SK-N-SH (cell line): Measurements from ENCODE around the gene C5orf58. TPM values are rescaled to one million over a fixed set of nuclear protein-coding genes. Genes with fewer than 3 reads are reported as not detected.

Experiments
- CTCF ChIA-PET: fragments of 300-600, 350-600 bp; formaldehyde crosslinking; extraction: SDS; loops from one replicate; lab custom pipeline; 2021; lab: Yijun Ruan, JAX
- POLR2A ChIA-PET: fragments of 350-600 bp; sonication (Branson Sonifier 250); formaldehyde crosslinking; extraction: SDS; loops from one replicate; lab custom pipeline; 2020; ENCODE audit warnings: antibody characterized with exemption, inconsistent platforms; lab: Yijun Ruan, JAX
- DNase-seq: peaks from one replicate; pipeline ENCODE4 v3.0.0; 2012
- H2AFZ ChIP-seq: fragments of 200-600 bp; sonication (generic); 2 replicates; pipeline ENCODE4 v1.8.1; 2016; ENCODE audit warnings: antibody characterized with exemption, mild to moderate bottlenecking, low read depth
- H3F3A ChIP-seq: fragments of 200-600 bp; sonication (generic); replicated peaks from 2 replicates; pipeline ENCODE3; 2016; ENCODE audit warnings: antibody characterized with exemption, mild to moderate bottlenecking; ENCODE audit not compliant: insufficient read depth
- H3K27ac ChIP-seq, 2 experiments: fragments of 200-500 bp in 1 of 2; fragments of 200-600 bp in 1 of 2; sonication (Bioruptor generic) in 1 of 2; sonication (generic), shearing (Covaris generic) in 1 of 2; 2 replicates each; pipeline versions ENCODE4 v1.5.1 to v1.6.1; 2014 to 2016; ENCODE audit warnings: low read depth in 2 of 2, inconsistent platforms in 1 of 2, low read length in 1 of 2, mild to moderate bottlenecking in 1 of 2, mixed read lengths in 1 of 2
- H3K27me3 ChIP-seq: fragments of 200-600 bp; sonication (generic), shearing (Covaris generic); 2 replicates; pipeline ENCODE4 v1.6.1; 2016; ENCODE audit warnings: mixed run types; ENCODE audit not compliant: insufficient read depth
- H3K36me3 ChIP-seq, 2 experiments: fragments of 200-500 bp in 1 of 2; fragments of 200-600 bp in 1 of 2; sonication (Bioruptor generic) in 1 of 2; sonication (generic) in 1 of 2; replicated peaks in 1 of 2; 2 replicates each; pipeline versions ENCODE3 to v1.5.1; 2014 to 2016; ENCODE audit warnings: low read length in 1 of 2, mild to moderate bottlenecking in 1 of 2; ENCODE audit not compliant: insufficient read depth in 2 of 2, control insufficient read depth in 1 of 2
- H3K4me1 ChIP-seq, 2 experiments: fragments of 200-500 bp in 1 of 2; fragments of 200-600 bp in 1 of 2; sonication (Bioruptor generic) in 1 of 2; sonication (generic), shearing (Covaris generic) in 1 of 2; 2 replicates each; pipeline versions ENCODE4 v1.5.1 to v1.6.1; 2014 to 2016; ENCODE audit warnings: low read depth in 1 of 2, low read length in 1 of 2, mixed run types in 1 of 2; ENCODE audit not compliant: insufficient read depth in 2 of 2, control insufficient read depth in 1 of 2
- H3K4me2 ChIP-seq: fragments of 200-600 bp; sonication (generic), shearing (Covaris generic); 2 replicates; pipeline ENCODE4 v1.6.1; 2017; ENCODE audit warnings: mixed run types
- H3K4me3 ChIP-seq, 2 experiments: fragments of 200-500 bp in 1 of 2; fragments of 200-600 bp in 1 of 2; sonication (Bioruptor generic) in 1 of 2; sonication (generic), shearing (Covaris generic) in 1 of 2; 2 replicates each; pipeline versions ENCODE4 v1.5.1 to v1.8.1; 2014 to 2016; ENCODE audit warnings: low read depth in 2 of 2, inconsistent platforms in 1 of 2, low read length in 1 of 2, mild to moderate bottlenecking in 1 of 2, mixed read lengths in 1 of 2, moderate library complexity in 1 of 2
- H3K79me2 ChIP-seq: fragments of 200-600 bp; sonication (generic); 2 replicates; pipeline ENCODE4 v1.8.1; 2017; ENCODE audit warnings: mild to moderate bottlenecking; ENCODE audit not compliant: insufficient read depth
- H3K9ac ChIP-seq: fragments of 200-600 bp; sonication (generic); 2 replicates; pipeline ENCODE4 v1.6.1; 2017; ENCODE audit warnings: mixed run types
- H3K9me2 ChIP-seq: fragments of 200-600 bp; sonication (generic); 2 replicates; pipeline ENCODE4 v1.6.1; 2017; ENCODE audit warnings: mixed run types
- H3K9me3 ChIP-seq: fragments of 200-600 bp; sonication (generic); 2 replicates; pipeline ENCODE4 v1.6.1; 2017; ENCODE audit warnings: mixed run types, mild to moderate bottlenecking, moderate library complexity
- H4K20me1 ChIP-seq: fragments of 200-600 bp; sonication (generic); 2 replicates; pipeline ENCODE4 v1.6.1; 2017; ENCODE audit warnings: mild to moderate bottlenecking, mixed run types; ENCODE audit not compliant: insufficient read depth
- ELF1 ChIP-seq: IDR thresholded peaks from 2 replicates; pipeline ENCODE4 v1.4.0; 2012
- EZH2phosphoT487 ChIP-seq: fragments of 200-600 bp; sonication (generic); IDR thresholded peaks from 2 replicates; pipeline ENCODE4 v1.6.1; 2017; ENCODE audit warnings: low read depth, mixed run types, mild to moderate bottlenecking, antibody characterized with exemption, moderate library complexity, borderline replicate concordance
- FOSL2 ChIP-seq: IDR thresholded peaks from 2 replicates; pipeline ENCODE4 v1.4.0; 2012; ENCODE audit warnings: low read depth, mild to moderate bottlenecking, moderate library complexity, borderline replicate concordance
- FOXJ3 ChIP-seq: sonication (generic); formaldehyde crosslinking; IDR thresholded peaks from 2 replicates; pipeline ENCODE4 v1.5.1; 2020; ENCODE audit warnings: mild to moderate bottlenecking, missing genetic modification reagents
- GABPA ChIP-seq: IDR thresholded peaks from 2 replicates; pipeline ENCODE4 v1.4.0; 2012; ENCODE audit warnings: low read depth, mild to moderate bottlenecking
- POLR2AphosphoS5 ChIP-seq: IDR thresholded peaks from 2 replicates; pipeline ENCODE4 v1.6.1; 2012; ENCODE audit warnings: low read depth, low read length
- RAD21 ChIP-seq: IDR thresholded peaks from 2 replicates; pipeline ENCODE4 v1.6.1; 2012; ENCODE audit warnings: mild to moderate bottlenecking, low read length
- RCOR1 ChIP-seq: fragments of 150-350 bp; IDR thresholded peaks from 2 replicates; pipeline ENCODE4 v1.6.1; 2017; ENCODE audit warnings: antibody characterized with exemption, low read length
- RXRA ChIP-seq: IDR thresholded peaks from 2 replicates; pipeline ENCODE4 v1.4.0; 2012; ENCODE audit warnings: low read depth, mild to moderate bottlenecking, borderline replicate concordance
- TAF1 ChIP-seq: IDR thresholded peaks from 2 replicates; pipeline ENCODE4 v1.6.1; 2012; ENCODE audit warnings: low read depth, mild to moderate bottlenecking, low read length, moderate library complexity, borderline replicate concordance
- TCF12 ChIP-seq: IDR thresholded peaks from 2 replicates; pipeline ENCODE4 v1.4.0; 2012
- TEAD4 ChIP-seq: IDR thresholded peaks from 2 replicates; pipeline ENCODE4 v1.4.0; 2012; ENCODE audit warnings: mild to moderate bottlenecking, borderline replicate concordance; ENCODE audit not compliant: insufficient read depth
- YY1 ChIP-seq: IDR thresholded peaks from 2 replicates; pipeline ENCODE4 v1.4.0; 2012; ENCODE audit warnings: low read depth, mild to moderate bottlenecking
- WGBS: methylation state at CpG from one replicate; pipeline ENCODE4 v1.1.6; 2017; ENCODE audit warnings: low lambda C conversion rate; 5-methylcytosine and 5-hydroxymethylcytosine counted together
- polyA plus RNA-seq, 3 experiments: library from polyadenylated mRNA; depleted of rRNA; stranded (reverse); fragments of >200 nt; gene quantifications; 2 replicates each; pipeline ENCODE4 v1.2.3, GENCODE V29; 2012
- TF ChIP-seq, protein P1 (sequence below): IDR thresholded peaks from 2 replicates; pipeline ENCODE4; 2012
- TF ChIP-seq, protein P2 (sequence below): IDR thresholded peaks from 2 replicates; pipeline ENCODE4 v1.6.1; 2012; ENCODE audit warnings: mild to moderate bottlenecking, low read depth, low read length, moderate library complexity
- TF ChIP-seq, protein P3 (sequence below): fragments of 150-350 bp; IDR thresholded peaks from 2 replicates; pipeline ENCODE4 v1.6.1; 2016; ENCODE audit warnings: mild to moderate bottlenecking, low read depth, low read length

C5orf58 gene
- polyA plus RNA-seq, 1 of the 3 experiments (the other 2 are of a cell fraction), result not detected

DNA sequence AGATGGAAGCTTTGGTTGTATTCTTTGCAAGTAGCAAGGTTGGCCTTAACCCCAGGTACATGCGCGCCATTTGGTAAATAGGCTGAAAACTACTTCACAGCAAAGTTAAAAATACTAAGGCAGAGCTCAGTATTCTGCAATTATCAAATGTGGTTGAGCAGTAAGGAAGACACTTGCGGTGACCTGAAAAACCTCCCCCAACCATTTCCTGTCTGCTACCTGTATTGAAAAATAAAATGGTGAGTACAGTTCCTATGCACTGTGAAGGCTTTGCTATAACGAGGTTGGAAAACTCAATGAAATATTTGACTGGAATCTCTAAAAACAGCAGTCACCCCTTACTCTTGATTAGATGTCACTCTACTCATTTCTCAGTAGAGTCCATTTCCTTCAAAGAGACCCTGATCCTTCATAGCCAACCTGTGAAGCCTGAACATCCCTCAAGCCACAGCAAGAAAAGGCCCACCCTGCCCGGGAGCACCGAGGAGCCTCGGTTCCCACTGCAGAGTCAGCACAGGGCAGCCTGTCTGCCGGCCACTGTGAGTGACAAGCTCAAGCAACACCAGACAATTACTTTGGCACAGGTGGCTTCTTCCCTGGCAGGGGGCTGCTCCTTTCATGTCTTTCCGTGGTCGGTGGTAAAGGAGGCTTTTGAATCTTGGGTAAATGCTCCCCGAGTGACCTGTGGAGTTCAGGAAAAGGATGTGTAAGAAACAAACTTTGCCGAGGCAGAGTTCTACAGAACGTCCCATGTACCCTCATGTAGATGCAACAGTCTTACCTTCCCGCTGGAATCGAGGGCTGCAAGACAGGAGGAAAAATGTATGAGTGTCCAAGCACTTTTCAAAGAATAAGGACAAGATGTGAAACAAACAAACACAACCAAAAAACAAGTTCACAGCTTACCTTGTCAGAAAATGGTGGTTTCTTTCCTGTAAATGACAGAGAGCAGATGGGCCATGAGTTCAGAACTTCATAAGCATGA lies 29.6 kb downstream of the C5orf58 start:
- Histone ChIP-seq H2AFZ (no peak overlapping the region), H3K79me2 (no peaks in the 10 kb centered on the region), H3F3A (no peaks in the 10 kb centered on the region), H4K20me1 (no peaks in the 10 kb centered on the region), H3K4me2 (no peak overlapping the region), H3K4me3 (no peak overlapping the region), H3K27ac (no peak overlapping the region), H3K9ac (no peak overlapping the region), H3K9me3 (no peaks in the 10 kb centered on the region), H3K4me1 (no peaks in the 10 kb centered on the region), H3K9me2 (no peaks in the 10 kb centered on the region), H3K36me3 (no peaks in the 10 kb centered on the region), H3K27me3 (peaks cover 6% of the 10 kb centered on the region)
- ChIA-PET CTCF (interaction anchor here (0.9 to 2.7 kb wide), 5 partner anchors 36 to 370 kb away, joined by 3 to 10 read pairs (median 4); no protein-coding TSS in a partner anchor), POLR2A (no interaction called here)
- TF ChIP-seq TAF1 (no peak), YY1 (no peak), FOSL2 (no peak), EZH2phosphoT487 (no peak), ELF1 (no peak), GABPA (no peak), FOXJ3 (CRISPR knock-in tag) (no peak), RAD21 (no peak), RCOR1 (no peak), RXRA (no peak), POLR2AphosphoS5 (no peak), TCF12 (no peak), TEAD4 (no peak)
- TF ChIP-seq, protein P1, sequence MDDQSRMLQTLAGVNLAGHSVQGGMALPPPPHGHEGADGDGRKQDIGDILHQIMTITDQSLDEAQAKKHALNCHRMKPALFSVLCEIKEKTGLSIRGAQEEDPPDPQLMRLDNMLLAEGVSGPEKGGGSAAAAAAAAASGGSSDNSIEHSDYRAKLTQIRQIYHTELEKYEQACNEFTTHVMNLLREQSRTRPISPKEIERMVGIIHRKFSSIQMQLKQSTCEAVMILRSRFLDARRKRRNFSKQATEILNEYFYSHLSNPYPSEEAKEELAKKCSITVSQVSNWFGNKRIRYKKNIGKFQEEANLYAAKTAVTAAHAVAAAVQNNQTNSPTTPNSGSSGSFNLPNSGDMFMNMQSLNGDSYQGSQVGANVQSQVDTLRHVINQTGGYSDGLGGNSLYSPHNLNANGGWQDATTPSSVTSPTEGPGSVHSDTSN, result no peak
- TF ChIP-seq, protein P2, sequence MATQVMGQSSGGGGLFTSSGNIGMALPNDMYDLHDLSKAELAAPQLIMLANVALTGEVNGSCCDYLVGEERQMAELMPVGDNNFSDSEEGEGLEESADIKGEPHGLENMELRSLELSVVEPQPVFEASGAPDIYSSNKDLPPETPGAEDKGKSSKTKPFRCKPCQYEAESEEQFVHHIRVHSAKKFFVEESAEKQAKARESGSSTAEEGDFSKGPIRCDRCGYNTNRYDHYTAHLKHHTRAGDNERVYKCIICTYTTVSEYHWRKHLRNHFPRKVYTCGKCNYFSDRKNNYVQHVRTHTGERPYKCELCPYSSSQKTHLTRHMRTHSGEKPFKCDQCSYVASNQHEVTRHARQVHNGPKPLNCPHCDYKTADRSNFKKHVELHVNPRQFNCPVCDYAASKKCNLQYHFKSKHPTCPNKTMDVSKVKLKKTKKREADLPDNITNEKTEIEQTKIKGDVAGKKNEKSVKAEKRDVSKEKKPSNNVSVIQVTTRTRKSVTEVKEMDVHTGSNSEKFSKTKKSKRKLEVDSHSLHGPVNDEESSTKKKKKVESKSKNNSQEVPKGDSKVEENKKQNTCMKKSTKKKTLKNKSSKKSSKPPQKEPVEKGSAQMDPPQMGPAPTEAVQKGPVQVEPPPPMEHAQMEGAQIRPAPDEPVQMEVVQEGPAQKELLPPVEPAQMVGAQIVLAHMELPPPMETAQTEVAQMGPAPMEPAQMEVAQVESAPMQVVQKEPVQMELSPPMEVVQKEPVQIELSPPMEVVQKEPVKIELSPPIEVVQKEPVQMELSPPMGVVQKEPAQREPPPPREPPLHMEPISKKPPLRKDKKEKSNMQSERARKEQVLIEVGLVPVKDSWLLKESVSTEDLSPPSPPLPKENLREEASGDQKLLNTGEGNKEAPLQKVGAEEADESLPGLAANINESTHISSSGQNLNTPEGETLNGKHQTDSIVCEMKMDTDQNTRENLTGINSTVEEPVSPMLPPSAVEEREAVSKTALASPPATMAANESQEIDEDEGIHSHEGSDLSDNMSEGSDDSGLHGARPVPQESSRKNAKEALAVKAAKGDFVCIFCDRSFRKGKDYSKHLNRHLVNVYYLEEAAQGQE, result no peak
- TF ChIP-seq, protein P3, sequence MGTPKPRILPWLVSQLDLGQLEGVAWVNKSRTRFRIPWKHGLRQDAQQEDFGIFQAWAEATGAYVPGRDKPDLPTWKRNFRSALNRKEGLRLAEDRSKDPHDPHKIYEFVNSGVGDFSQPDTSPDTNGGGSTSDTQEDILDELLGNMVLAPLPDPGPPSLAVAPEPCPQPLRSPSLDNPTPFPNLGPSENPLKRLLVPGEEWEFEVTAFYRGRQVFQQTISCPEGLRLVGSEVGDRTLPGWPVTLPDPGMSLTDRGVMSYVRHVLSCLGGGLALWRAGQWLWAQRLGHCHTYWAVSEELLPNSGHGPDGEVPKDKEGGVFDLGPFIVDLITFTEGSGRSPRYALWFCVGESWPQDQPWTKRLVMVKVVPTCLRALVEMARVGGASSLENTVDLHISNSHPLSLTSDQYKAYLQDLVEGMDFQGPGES, result no peak
- WGBS, result 53% methylated on average over 14 of the region's 15 CpGs
- DNase-seq, result no peak
